Measurements from ENCODE around the gene TMEM219. TPM values are rescaled to one million over a fixed set of nuclear protein-coding genes. Genes with fewer than 3 reads are reported as not detected.

The TMEM219 gene
- total RNA-seq, 4 donors from 2014 or later, result 89.1 to 131 (median 100) TPM

- H3K4me3 ChIP-seq, result peak within 1 kb of the TSS; percentile 76 to 80
- TF ChIP-seq CTCF (IDR thresholded peaks at IDR 0.05), result peak in 2 of 4 experiments; percentile 6 to 26
- peak in 1 of 2 donors; percentile 29 for TF ChIP-seq POLR2A (IDR thresholded peaks at IDR 0.05)
- TF ChIP-seq POLR2AphosphoS5 (IDR thresholded peaks at IDR 0.05), result peak; percentile 64
- TF ChIP-seq EP300 (IDR thresholded peaks at IDR 0.05), result no peak
- ATAC-seq, result peak; percentile 99
- WGBS, 2 donors (ENCODE audit: low coverage in 1 of 2), result 0% methylated on average over 1 to 26 of the region's 65 CpGs
- no peaks in the 10 kb centered on the region for H3K27me3 ChIP-seq
- H3K4me1 ChIP-seq, result peaks cover 3 to 35% (median 11%) of the 10 kb centered on the region in 3 donors
- peak within 1 kb of the TSS; percentile 92 to 99 (median 98) for H3K27ac ChIP-seq
- H3K36me3 ChIP-seq, result peaks cover 0 to 62% of the 10 kb centered on the region in 2 donors
- no peaks in the 10 kb centered on the region for H3K9me3 ChIP-seq
These were observed 34.3 kb downstream of the TMEM219 start, which contains the start of gene INO80E for GRCh38 chr16:29995911-29996765. Gene INO80E (plus strand): TSS chr16:29996241. CDS start chr16:29996311, 70 bp downstream.

GRCh38 chr16:29996766-29997250 is 34.9 kb downstream of the TMEM219 start:
- H3K4me1 ChIP-seq, result peaks cover 3 to 35% (median 11%) of the 10 kb centered on the region in 3 donors
- peak overlapping the region; percentile 76 to 80 for H3K4me3 ChIP-seq
- TF ChIP-seq POLR2AphosphoS5 (IDR thresholded peaks at IDR 0.05) (no peak), EP300 (IDR thresholded peaks at IDR 0.05) (no peak), CTCF (IDR thresholded peaks at IDR 0.05) (no peak), POLR2A (IDR thresholded peaks at IDR 0.05) (no peak)
- WGBS, 2 donors (ENCODE audit: low coverage in 1 of 2), result 16 to 20% methylated on average over 7 to 9 of the region's 9 CpGs
- H3K36me3 ChIP-seq, result peaks cover 0 to 62% of the 10 kb centered on the region in 2 donors
- peak overlapping the region in 2 of 4 donors; percentile 92 to 99 for H3K27ac ChIP-seq
- H3K9me3 ChIP-seq, result no peaks in the 10 kb centered on the region
- ATAC-seq, result no peak
- no peaks in the 10 kb centered on the region for H3K27me3 ChIP-seq

GRCh38 chr16:29999605-30000004 is 37.7 kb downstream of the TMEM219 start:
- WGBS, 2 donors (ENCODE audit: low coverage in 1 of 2), result 70 to 82% methylated on average over 2 to 6 of the region's 6 CpGs
- TF ChIP-seq CTCF (IDR thresholded peaks at IDR 0.05) (no peak), EP300 (IDR thresholded peaks at IDR 0.05) (no peak), POLR2A (IDR thresholded peaks at IDR 0.05) (no peak), POLR2AphosphoS5 (IDR thresholded peaks at IDR 0.05) (no peak)
- no peak for ATAC-seq

GRCh38 chr16:30000735-30001631 is 39.1 kb downstream of the TMEM219 start:
- H3K27ac ChIP-seq, result no peak overlapping the region
- H3K4me3 ChIP-seq, result no peak overlapping the region
- H3K36me3 ChIP-seq, result peaks cover 0 to 62% of the 10 kb centered on the region in 2 donors
- 49% methylated on average over 3 of the region's 33 CpGs; no CpG with 5 or more reads in 1 of the 2 donors for WGBS, 2 donors (ENCODE audit: low coverage in 1 of 2)
- no peak for TF ChIP-seq POLR2AphosphoS5 (IDR thresholded peaks at IDR 0.05)
- no peak for TF ChIP-seq CTCF (IDR thresholded peaks at IDR 0.05)
- TF ChIP-seq POLR2A (IDR thresholded peaks at IDR 0.05), result no peak
- no peak for TF ChIP-seq EP300 (IDR thresholded peaks at IDR 0.05)
- no peaks in the 10 kb centered on the region for H3K27me3 ChIP-seq
- H3K9me3 ChIP-seq, result no peaks in the 10 kb centered on the region
- ATAC-seq, result no peak
- peaks cover 0 to 28% (median 10%) of the 10 kb centered on the region in 3 donors for H3K4me1 ChIP-seq

More at GRCh38 chr16:29999605-30000004, 37.7 kb downstream of the TMEM219 start:
- Histone ChIP-seq H3K9me3 (no peaks in the 10 kb centered on the region), H3K36me3 (peaks cover 0 to 62% of the 10 kb centered on the region in 2 donors), H3K4me3 (no peak overlapping the region), H3K27me3 (no peaks in the 10 kb centered on the region), H3K4me1 (peaks cover 2 to 23% (median 7%) of the 10 kb centered on the region in 3 donors), H3K27ac (no peak overlapping the region)
